MM.1S (cell line): Measurements from ENCODE around the gene CCNJL.

ENCODE experiments used
- DNase-seq: peaks from one replicate; pipeline ENCODE4 v3.0.0-alpha.2; 2015
- H2AFZ ChIP-seq: fragments of 300-600 bp; sonication (generic); 2 replicates; pipeline ENCODE4 v1.6.0; 2016; ENCODE audit warnings: antibody characterized with exemption, low read length
- H3F3A ChIP-seq: fragments of 300-600 bp; sonication (generic); 2 replicates; pipeline ENCODE4 v1.6.1; 2016; ENCODE audit warnings: mild to moderate bottlenecking, antibody characterized with exemption, low read length, moderate library complexity, mixed read lengths; ENCODE audit not compliant: insufficient read depth
- H3K27ac ChIP-seq: fragments of 300-600 bp; sonication (generic); 2 replicates; pipeline ENCODE4 v1.5.1; 2016; ENCODE audit warnings: mild to moderate bottlenecking, low read length
- H3K27me3 ChIP-seq: fragments of 300-600 bp; sonication (generic); replicated peaks from 2 replicates; pipeline ENCODE4 v1.6.0; 2016; ENCODE audit warnings: low read length; ENCODE audit not compliant: insufficient read depth
- H3K36me3 ChIP-seq: fragments of 300-600 bp; sonication (generic); replicated peaks from 2 replicates; pipeline ENCODE4 v1.6.1; 2016; ENCODE audit warnings: mild to moderate bottlenecking, low read length, mixed read lengths; ENCODE audit not compliant: insufficient read depth
- H3K4me1 ChIP-seq: fragments of 300-600 bp; sonication (generic); 2 replicates; pipeline ENCODE4 v1.6.1; 2016; ENCODE audit warnings: low read length, mixed read lengths
- H3K4me2 ChIP-seq: fragments of 300-600 bp; sonication (generic); 2 replicates; pipeline ENCODE4 v1.6.0; 2016; ENCODE audit warnings: low read depth, low read length
- H3K4me3 ChIP-seq: fragments of 300-600 bp; sonication (generic); 2 replicates; pipeline ENCODE4 v1.5.1; 2016; ENCODE audit warnings: low read length, mixed read lengths
- H3K79me2 ChIP-seq: fragments of 300-600 bp; sonication (generic); 2 replicates; pipeline ENCODE4 v1.6.1; 2016; ENCODE audit warnings: mixed run types, low read length, mixed read lengths
- H3K9ac ChIP-seq: fragments of 300-600 bp; sonication (generic); 2 replicates; pipeline ENCODE4 v1.6.1; 2016; ENCODE audit warnings: low read length, mixed read lengths
- H3K9me2 ChIP-seq: fragments of 300-600 bp; sonication (generic); replicated peaks from 2 replicates; pipeline ENCODE4 v1.6.1; 2016; ENCODE audit warnings: mild to moderate bottlenecking, low read length, mixed read lengths; ENCODE audit not compliant: insufficient read depth
- H3K9me3 ChIP-seq: fragments of 300-600 bp; sonication (generic); replicated peaks from 2 replicates; pipeline ENCODE4 v1.6.1; 2016; ENCODE audit warnings: mild to moderate bottlenecking, low read length, mixed read lengths; ENCODE audit not compliant: insufficient read depth
- H4K20me1 ChIP-seq: fragments of 300-600 bp; sonication (generic); 2 replicates; pipeline ENCODE4 v1.6.1; 2016; ENCODE audit warnings: mild to moderate bottlenecking, low read length, moderate library complexity, mixed read lengths; ENCODE audit not compliant: insufficient read depth
- EZH2 ChIP-seq: fragments of 300-600 bp; sonication (generic); optimal IDR thresholded peaks from 2 replicates; pipeline ENCODE3; 2017; ENCODE audit warnings: low read depth, mild to moderate bottlenecking, antibody characterized with exemption, low read length, mixed read lengths
- EZH2phosphoT487 ChIP-seq: fragments of 300-600 bp; sonication (generic); IDR thresholded peaks from 2 replicates; pipeline ENCODE4 v1.6.1; 2018; ENCODE audit warnings: antibody characterized with exemption, low read length
- TF ChIP-seq, protein P1 (sequence below): fragments of 300-600 bp; sonication (generic); IDR thresholded peaks from 2 replicates; pipeline ENCODE4 v1.5.1; 2016; ENCODE audit warnings: antibody characterized with exemption, low read length, mixed read lengths

CCNJL gene

DNA sequence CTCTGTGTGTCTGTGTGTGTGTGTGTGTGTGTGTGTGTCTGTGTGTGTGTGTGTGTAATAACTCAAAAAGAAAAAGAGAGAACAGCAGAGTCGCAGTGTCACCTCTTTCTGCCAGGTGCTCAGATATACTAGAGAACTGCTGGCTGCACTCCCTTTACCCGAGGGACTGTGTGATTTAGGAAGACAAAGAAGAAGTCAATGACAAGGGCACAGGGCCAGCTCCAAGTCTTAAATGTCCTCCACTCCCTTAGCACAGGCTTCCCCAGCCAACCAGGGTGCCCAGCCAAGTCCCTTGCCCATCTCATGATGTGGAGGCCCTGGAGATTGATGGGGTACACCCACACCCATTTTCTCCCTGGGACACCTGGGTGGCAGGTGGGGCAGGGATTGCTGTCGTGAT lies 8.7 kb downstream of the CCNJL start:
- no peak overlapping the region for H2AFZ ChIP-seq
- H3K4me3 ChIP-seq = no peak overlapping the region
- H3K4me1 ChIP-seq = no peaks in the 10 kb centered on the region
- no peaks in the 10 kb centered on the region for H3K9me3 ChIP-seq
- no peak for TF ChIP-seq EZH2
- TF ChIP-seq EZH2phosphoT487 = no peak
- TF ChIP-seq, protein P1, sequence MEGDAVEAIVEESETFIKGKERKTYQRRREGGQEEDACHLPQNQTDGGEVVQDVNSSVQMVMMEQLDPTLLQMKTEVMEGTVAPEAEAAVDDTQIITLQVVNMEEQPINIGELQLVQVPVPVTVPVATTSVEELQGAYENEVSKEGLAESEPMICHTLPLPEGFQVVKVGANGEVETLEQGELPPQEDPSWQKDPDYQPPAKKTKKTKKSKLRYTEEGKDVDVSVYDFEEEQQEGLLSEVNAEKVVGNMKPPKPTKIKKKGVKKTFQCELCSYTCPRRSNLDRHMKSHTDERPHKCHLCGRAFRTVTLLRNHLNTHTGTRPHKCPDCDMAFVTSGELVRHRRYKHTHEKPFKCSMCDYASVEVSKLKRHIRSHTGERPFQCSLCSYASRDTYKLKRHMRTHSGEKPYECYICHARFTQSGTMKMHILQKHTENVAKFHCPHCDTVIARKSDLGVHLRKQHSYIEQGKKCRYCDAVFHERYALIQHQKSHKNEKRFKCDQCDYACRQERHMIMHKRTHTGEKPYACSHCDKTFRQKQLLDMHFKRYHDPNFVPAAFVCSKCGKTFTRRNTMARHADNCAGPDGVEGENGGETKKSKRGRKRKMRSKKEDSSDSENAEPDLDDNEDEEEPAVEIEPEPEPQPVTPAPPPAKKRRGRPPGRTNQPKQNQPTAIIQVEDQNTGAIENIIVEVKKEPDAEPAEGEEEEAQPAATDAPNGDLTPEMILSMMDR = no peak
- H3K9me2 ChIP-seq = no peaks in the 10 kb centered on the region
- H4K20me1 ChIP-seq = no peaks in the 10 kb centered on the region
- H3K27ac ChIP-seq = no peak overlapping the region
- H3K36me3 ChIP-seq = no peaks in the 10 kb centered on the region
- H3F3A ChIP-seq = no peaks in the 10 kb centered on the region
- no peaks in the 10 kb centered on the region for H3K27me3 ChIP-seq
- no peak overlapping the region for H3K4me2 ChIP-seq
- no peak overlapping the region for H3K9ac ChIP-seq
- DNase-seq = no peak
- no peaks in the 10 kb centered on the region for H3K79me2 ChIP-seq

DNA sequence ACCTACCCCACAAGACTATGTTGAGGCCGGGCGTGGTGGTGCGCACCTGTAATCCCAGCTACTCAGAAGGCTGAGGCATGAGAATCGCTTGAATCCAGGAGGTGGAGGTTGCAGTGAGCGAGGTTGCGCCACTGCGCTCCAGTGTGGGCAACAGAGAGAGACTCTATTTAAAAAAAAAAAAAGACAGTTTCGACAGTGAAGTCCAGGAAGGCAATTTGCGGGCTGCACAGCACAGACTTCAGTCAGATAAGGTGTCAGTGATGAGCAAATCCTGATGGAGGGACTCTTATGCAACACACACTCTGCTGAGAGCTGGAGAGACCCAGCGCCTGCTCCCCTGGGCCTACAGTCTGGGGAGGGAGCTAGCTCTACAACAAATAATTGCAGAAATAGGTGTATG lies 14.2 kb downstream of the CCNJL start:
- Histone ChIP-seq H3K36me3 (no peaks in the 10 kb centered on the region), H3K9me2 (no peaks in the 10 kb centered on the region), H3K79me2 (no peaks in the 10 kb centered on the region), H3K4me2 (no peak overlapping the region), H3K9me3 (no peaks in the 10 kb centered on the region), H3F3A (no peaks in the 10 kb centered on the region), H4K20me1 (no peaks in the 10 kb centered on the region), H2AFZ (no peak overlapping the region), H3K4me1 (no peaks in the 10 kb centered on the region), H3K4me3 (no peak overlapping the region), H3K27me3 (no peaks in the 10 kb centered on the region), H3K9ac (no peak overlapping the region), H3K27ac (no peak overlapping the region)
- no peak for DNase-seq
- TF ChIP-seq, protein P1 = no peak
- TF ChIP-seq EZH2phosphoT487 = no peak
- no peak for TF ChIP-seq EZH2

DNA sequence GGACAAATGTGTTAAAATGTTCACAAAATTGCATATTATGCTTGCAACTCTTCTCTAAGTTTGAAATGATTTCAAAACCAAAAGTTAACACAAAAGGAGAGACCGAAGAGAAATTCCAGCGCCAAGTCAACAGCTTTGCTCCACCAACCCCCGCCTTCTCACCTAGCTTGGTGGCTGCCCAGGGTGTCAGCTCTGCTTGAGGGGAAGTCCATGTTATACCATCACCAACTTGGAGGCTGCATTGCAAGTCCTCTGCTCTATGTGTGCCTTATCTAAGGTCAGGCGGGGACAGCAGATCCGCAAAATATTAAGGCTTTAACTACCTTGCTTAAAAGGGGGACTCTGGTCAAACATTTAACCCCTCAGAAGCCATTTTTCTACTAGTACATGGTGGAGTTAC lies 14.6 kb downstream of the CCNJL start:
- H3K79me2 ChIP-seq = no peaks in the 10 kb centered on the region
- TF ChIP-seq EZH2phosphoT487 (no peak), EZH2 (no peak)
- TF ChIP-seq, protein P1 = no peak
- H3K4me3 ChIP-seq = no peak overlapping the region
- no peak overlapping the region for H3K27ac ChIP-seq
- H3K36me3 ChIP-seq = no peaks in the 10 kb centered on the region
- H4K20me1 ChIP-seq = no peaks in the 10 kb centered on the region
- H3K4me1 ChIP-seq = no peaks in the 10 kb centered on the region
- no peaks in the 10 kb centered on the region for H3F3A ChIP-seq
- no peak overlapping the region for H2AFZ ChIP-seq
- H3K4me2 ChIP-seq = no peak overlapping the region
- no peaks in the 10 kb centered on the region for H3K27me3 ChIP-seq
- H3K9ac ChIP-seq = no peak overlapping the region
- H3K9me2 ChIP-seq = no peaks in the 10 kb centered on the region
- no peak for DNase-seq
- no peaks in the 10 kb centered on the region for H3K9me3 ChIP-seq

DNA sequence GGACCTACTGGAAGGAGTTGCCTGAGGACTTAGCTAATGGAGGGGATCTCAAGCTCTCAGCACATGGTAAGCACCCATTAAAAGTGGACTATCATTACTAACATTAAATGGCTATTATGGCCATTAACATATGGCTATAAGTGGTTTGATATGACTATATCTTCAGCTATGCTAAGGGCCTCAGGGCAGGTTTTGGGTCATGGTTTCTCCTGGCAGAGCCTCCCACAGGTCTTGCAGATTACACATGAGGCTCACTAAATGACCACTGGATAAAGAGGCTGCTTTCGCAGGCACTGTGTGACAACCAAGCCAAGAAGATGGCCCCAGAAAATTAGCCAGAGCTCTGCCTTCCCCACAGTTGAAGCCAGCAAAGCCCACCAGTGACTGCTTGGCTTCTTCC lies 15.4 kb downstream of the CCNJL start:
- H3K9ac ChIP-seq = no peak overlapping the region
- H3K4me2 ChIP-seq = no peak overlapping the region
- no peaks in the 10 kb centered on the region for H3K79me2 ChIP-seq

More for the DNA sequence above, 15.4 kb downstream of the CCNJL start:
- H3K27me3 ChIP-seq = no peaks in the 10 kb centered on the region
- H4K20me1 ChIP-seq = no peaks in the 10 kb centered on the region
- DNase-seq = no peak
- H2AFZ ChIP-seq = no peak overlapping the region
- H3F3A ChIP-seq = no peaks in the 10 kb centered on the region
- H3K9me3 ChIP-seq = no peaks in the 10 kb centered on the region
- no peaks in the 10 kb centered on the region for H3K36me3 ChIP-seq
- H3K4me1 ChIP-seq = no peaks in the 10 kb centered on the region
- H3K27ac ChIP-seq = no peak overlapping the region
- TF ChIP-seq, protein P1 = no peak
- no peak for TF ChIP-seq EZH2phosphoT487
- no peak for TF ChIP-seq EZH2
- H3K9me2 ChIP-seq = no peaks in the 10 kb centered on the region
- H3K4me3 ChIP-seq = no peak overlapping the region
